NCI-H510A treated with DMSO at 0.1 percent for 48 hours (cell line): ENCODE measurements around the gene ACOT12.
"Not testable (repeated sequence)": the region's sequence is repeated elsewhere in the genome, so short reads cannot be mapped to it uniquely, and the experiment has no call there.

Experiments used
- DNase-seq: peaks from one replicate; lab custom pipeline; 2025; lab: John Stamatoyannopoulos, UW

Gene ACOT12

DNA sequence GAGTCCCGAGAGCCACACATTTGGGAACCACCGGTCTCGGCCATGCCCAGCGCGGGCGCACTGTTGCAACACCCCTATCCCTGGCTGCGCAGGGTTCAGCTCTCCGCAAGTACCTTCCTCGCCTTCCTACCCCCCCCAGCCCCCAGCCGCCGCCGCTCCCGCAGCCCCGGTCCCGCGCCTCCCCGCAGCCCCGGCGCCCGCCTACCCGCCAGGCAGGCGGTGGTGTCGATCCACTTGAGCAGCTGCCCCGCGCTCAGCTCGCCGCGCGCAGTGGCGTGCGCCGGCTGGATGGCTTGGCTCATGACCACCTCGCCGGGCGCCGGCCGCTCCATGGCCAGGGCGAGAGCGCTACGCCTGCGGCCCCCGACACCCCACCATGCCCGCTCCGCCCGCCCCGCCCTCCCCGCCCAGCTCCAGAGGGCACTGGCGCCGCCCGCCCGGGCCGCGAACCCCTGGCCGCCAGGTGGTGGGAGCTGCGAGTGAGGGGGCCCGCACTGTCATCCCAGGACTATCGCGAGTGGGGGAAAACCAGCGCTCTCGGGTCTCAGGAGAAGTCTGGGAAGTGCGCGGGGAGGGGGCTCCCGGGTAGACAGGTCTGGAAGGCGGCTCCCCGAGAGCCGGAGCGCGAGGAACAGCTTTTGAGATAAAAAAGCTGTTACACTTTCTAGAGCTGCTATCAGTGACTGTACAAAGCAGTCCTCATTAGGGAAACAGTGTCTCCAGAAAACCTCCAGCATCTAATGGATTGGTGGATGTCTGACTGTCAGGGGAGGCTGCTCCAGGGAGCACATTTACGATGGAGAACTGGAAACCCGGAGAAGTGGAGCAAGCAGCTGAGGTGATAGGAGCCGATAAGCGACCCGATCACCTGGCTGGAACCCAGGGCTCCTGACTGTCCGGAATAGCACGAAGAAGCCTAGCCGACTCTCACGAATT, at the start of gene ACOT12:
Gene ACOT12 (minus strand): TSS at position 352 of the 936 bp plus-strand sequence. CDS start 20 bp downstream, at position 332.
- DNase-seq: no peak

DNA sequence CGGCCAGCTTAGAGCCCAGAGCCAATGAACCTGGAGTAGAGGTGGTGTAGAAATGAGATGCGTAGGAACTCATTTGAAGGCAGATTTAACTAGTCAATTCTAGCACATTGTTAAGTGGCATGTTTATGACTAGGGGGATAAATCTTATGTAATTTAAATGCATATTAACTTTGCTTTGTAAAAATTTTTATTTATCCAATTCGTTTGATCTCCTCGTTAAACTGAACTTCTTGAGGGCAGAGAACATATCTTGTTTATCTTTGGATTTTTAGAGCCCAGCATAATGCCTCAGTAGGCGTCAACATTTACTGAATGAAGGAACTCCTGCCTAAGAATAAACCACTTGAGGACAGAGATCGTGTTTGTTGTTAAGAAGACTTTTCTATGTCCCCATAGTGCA, 41.1 kb upstream of the ACOT12 start:
- DNase-seq: no peak

DNA sequence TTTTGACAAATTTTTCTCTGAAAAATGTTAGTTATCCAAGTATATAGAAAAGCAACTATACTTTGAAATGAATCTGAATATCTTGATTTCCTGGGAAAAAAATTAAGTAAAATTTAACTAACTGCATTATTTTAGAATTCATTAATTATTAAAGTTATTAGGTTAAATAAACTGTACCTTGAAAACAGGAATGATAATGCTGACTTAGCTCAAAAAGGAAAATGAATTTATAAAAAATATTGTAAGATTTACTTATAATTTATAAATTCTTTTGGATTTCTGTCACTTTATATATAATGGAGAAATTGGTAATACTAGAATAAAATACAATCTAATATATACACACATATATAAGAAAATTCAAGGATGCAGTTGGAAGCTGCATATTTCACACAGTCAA, 36.1 kb upstream of the ACOT12 start:
- DNase-seq: no peak

DNA sequence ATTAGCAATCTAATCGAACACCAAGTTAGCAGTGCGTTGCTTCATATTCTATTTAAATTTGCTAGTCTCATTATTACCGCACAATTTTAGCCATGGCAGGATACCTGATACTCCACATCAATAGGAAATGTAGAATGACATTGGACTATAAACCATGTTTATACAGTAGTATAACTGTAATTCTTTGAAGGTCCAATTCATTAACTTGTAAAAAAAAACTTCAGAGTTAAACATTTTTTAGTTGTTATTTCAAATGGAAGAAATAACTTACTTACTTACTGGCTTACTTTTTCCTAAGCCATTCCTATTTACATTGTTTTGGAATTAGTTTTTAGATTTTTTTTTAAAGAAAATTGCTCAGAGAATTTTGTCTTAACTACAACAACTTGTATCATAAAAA, 35.4 kb upstream of the ACOT12 start:
- no peak for DNase-seq

DNA sequence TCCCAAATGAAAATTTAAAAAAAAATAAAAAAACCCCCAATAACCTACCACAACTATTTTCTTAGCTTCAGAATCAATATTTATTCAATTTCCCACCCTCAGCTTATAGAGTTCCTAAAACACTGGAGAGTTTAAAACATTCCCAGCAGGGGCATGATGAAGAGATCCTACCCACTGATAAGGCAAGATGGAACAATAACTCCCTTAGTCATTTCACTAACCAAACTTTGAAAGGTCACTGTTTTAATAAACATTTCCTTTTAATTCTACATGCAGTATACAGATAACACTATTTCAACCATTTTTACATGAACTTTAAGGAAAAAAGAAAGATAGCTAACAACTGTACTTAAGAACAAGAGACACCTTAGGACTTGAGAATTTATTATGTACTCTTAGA, 34.9 kb upstream of the ACOT12 start:
- DNase-seq: no peak

DNA sequence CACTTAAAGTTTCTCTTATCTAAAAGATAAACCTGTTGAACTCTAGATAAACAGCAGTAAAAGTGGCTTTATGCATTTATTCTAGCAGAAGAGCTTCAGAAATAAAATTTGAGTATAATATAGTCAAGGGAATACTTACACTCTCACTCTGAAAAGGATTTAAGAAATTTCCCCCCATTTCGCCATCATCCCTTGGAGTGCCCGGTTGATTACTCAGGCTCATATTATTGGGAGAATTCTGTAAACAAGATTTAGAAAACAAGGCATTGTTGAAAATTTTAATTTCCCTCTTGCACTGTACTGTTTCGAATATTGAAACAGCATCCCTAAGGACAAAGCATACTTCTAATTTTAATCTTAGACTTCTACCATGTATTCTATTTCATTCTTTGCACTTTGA, 34.5 kb upstream of the ACOT12 start:
- no peak for DNase-seq

DNA sequence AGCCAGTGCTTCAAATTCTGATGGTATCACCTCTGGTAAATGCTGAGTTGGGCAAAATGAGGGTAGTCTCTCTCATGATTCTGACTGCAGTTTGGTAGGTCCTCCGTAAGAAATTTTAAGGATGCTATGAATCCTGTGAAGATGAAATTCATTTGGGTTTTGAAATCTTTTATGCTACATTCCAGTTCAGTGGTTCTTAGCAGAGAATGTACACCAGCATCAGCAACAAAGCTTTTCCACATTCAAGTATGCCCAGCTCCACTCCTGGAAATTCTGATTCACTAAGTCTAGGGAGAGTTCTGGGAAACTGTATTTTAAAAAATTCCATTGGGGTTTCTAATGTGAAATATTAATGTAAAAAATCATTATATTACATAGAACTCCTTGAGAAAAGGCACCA, 33.6 kb upstream of the ACOT12 start:
- DNase-seq: no peak

DNA sequence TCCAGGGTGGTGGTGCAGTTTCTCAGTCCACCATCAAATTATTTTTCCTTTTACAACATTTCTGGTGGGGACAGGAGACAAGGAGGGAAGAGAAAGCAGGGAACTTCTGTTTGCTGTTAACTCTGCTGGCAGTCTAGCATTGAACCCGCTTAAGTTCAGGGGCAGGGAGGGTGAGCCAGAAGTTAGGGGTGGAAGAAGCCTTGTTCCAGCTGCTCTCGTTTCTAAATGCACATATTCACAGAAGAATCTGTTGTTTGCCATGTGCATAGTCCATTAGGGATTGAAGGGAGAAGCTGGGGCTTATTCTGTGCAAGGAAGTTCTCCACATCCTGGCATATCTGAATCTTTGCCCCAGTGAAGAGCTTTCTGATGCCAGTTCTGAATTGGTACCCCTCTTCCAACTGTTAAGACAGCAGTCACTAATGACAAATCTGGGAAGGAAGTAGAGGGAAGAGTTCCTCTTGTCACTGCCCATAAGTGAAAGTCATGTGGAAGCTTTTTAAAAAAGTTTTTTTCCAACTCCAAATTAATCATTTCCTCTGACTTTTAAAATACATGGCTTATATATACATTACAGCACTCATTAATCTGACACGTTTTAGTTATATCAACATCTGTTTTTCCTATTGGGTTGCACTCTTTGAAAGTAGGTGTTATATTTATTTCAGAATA, 32.6 kb upstream of the ACOT12 start:
- DNase-seq: no peak

DNA sequence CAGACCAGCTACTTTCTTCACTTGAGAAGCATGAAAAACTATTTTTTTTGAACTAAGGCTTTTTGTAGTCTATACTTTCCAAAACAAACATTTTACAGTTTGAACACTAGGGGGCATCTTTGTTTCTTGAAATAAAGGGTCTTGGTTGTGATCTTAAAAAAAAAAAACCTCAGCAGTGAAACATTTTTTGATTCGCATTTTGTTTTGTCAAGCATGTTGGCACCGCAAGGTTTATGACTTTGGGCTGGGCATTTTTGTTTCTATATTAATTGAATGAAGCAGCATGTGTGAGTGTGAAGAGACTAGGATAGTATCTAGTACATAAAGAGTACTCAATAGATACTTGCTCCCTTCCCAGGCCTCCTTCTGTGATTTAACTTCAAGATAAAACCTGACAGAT, 31.6 kb upstream of the ACOT12 start:
- DNase-seq: peak; percentile 32

DNA sequence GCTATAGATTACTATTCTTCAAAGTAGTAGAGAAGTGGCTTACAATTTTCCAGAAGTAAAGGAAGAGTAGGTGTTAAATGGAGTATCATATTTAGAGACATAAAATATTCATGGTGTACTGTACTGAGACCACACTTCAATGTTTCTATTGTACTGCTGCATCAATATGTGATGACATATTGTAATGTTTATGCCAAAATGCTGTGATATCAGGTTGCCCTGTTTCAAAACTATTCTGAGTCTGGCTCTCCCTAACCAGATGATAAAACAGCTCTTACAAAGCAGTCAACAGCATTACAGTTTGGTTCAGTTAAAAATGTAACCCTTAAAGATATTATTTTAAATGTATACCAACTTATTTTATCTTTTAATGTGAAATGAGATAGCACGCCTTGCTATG, 30.8 kb upstream of the ACOT12 start:
- no peak for DNase-seq

DNA sequence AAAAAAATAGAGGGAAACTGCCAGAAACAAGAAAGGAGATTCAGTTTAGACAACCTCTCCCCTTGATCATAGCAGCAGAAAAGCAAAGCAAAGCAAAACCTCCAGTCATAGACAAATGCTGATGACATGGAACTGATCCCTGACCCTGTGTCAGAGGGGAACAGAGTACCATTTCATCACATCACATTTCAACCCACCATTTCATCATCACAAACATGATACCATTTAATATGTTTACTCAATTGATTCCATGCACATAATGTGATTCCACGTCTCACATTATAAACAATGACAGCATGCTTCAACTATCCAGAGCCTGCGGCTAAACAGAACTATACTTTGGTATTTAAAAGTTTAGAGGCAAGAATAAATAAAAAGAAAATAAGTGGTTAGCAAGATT, 28.7 kb upstream of the ACOT12 start:
- no peak for DNase-seq

DNA sequence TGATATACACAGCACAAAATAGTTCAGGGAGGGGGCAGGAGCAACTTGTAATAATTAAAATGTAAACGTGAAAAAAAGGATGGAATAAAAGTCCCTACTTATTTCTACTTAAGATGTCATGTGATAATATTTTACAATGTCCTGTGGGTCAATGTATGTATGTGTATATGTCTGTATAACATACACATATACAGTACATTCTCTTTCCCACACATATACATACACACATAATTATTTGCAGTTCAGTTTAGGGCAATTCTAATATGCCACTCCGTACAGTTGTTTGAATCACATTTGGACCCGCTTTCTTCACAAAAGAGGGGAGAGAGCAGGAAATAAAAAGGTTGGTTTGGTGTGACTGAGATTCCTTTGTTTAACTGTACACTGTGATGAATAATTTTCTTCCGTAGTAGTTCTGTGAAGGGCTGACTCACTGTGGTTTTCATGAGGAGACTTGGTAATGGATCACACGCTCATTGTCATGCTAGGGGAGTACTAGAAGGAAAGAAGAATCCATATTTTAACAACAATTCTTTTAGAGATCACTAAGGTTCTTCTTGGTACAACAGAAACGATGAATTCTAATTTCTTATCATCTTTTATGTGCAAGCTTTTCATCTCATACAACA, 26.2 kb upstream of the ACOT12 start:
- no peak for DNase-seq

DNA sequence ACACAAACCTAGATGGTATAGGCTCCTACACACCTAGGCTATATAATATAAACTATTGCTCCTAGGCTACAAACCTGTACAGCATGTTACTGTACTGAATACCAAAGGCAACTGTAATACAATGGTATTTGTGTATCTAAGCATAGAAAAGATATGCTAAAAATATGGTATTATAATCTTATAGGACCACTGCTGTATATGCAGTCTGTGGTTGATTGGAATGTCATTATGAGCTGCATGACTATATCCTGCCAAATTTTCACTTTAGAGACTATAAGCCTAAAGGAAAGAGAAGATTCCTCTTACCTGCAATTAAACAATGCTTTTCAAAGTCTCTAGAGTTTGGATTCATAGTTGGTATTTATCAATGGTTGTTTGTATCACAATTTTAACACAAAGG, 24.7 kb upstream of the ACOT12 start:
- no peak for DNase-seq

DNA sequence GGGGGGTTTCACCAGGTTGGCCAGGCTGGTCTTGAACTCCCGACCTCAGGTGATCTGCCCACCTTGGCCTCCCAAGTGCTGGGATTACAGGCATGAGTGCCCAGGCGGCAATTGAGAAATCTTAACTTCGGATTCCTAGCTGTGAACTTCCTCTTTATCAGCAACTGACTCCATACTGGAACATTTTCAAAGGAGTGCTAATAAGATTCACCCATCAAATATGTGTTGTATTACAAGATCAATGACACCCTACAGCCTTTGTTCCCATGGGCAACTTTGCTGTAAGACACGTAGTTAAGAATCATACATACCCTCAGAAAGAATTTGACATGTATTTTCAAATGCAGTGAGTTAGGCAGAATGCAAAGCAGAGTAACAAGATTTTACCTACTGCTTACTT, 23.1 kb upstream of the ACOT12 start:
- DNase-seq: no peak

DNA sequence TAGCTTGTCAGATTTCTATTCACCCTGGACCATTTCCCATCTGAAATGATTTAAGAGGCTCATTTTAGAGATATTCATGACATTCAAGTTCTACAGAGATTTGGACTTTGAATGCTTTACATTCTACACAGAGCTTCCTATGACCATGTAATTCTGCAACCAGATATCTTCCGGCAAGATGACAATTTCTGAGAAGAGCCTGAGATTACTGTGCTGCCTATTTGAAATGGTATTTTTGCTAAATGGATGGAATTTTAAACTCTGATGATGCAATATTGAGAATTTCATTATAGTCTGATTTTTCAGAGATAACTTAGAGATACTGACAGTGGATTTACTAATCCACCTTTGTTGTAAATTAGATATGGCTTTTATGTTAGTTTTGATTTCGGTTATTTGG, 16.0 kb upstream of the ACOT12 start:
- DNase-seq: no peak

DNA sequence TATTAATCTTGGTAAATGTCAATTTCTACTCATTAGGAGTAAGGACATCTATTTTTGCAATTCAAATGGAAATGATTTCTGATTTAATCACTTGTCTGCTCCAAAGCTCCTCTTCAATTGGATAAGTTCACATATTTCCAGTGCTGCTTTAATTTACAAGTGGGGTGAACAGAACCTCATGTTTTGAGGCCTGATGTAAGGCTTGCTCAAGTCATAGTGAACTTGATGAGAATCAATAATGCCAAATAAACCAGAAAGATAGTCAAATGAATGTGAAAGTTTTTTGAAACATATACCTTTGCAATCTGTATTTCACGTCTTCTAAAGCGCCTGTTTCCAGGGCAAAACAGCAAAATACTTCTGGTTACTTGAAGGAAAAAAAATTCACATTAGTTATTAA, 15.4 kb upstream of the ACOT12 start:
- no peak for DNase-seq

DNA sequence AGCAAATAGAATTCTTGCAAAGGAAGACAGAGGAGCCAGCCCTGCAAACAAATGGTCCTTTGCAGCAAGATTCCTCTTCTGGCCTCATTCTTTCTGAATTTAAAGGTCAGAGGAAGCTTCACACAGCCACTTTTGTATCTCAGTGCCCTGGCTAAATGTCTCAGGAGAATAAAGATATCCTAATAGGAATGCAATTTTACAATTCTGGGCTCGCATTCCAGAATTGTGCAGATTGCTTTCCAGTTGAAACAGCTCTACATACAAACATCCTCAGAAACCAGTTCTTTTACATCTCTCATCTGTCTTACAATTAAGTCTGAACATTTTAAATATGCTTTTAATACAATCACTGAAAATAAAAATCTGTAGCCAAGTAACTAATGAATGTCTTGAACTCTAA, 14.6 kb upstream of the ACOT12 start:
- no peak for DNase-seq

DNA sequence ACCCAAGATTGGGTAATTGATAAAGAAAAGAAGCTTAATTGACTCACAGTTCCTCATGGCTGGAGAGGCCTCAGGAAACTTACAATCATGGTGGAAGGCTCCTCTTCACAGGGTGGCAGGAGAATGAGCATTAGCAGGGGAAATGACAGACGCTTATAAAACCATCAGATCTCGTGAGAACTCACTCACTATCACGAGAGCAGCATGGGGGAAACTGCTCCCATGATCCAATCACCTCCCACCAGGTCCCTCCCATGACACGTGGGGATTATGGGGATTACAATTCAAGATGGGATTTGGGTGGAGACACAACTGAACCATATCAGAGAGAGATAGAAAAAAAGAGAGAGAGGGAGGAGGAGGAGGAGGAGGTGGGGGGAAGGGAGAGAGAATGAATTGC, 13.9 kb upstream of the ACOT12 start:
- not testable (repeated sequence) for DNase-seq

DNA sequence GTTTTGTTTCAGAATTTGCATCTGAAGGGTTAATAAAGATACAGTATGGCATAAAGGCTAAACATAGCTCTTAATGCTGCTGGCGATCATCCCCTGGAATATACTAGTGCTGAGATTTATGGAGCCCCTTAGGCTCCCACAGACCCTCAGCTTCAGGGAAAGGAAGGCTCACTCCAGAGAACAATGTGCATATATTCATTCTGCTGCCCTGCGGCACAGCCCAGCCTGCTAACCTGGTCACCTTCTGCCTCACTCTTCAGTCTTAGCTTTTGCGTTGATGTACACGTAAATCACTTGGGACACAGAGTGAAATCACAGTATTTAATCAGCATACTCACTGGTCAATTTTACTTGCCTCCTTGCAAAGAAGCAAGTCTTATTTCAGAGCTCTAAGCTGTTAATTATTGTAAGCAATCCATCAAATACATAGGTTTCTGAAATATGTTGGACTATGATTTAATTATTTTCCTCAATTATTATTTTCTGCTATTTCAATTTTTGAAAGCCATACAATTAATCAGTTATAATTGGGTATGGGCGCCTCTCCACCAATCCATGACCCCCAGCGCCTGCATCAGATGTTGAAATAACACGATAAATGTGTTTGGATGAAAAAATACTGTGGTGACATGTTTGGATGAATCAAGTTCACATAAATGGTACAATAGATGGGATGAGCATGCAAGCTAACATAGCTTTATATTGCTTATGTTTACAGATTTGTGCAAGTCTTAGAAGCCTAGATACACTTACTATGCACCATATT, 11.4 kb upstream of the ACOT12 start:
- DNase-seq: no peak

DNA sequence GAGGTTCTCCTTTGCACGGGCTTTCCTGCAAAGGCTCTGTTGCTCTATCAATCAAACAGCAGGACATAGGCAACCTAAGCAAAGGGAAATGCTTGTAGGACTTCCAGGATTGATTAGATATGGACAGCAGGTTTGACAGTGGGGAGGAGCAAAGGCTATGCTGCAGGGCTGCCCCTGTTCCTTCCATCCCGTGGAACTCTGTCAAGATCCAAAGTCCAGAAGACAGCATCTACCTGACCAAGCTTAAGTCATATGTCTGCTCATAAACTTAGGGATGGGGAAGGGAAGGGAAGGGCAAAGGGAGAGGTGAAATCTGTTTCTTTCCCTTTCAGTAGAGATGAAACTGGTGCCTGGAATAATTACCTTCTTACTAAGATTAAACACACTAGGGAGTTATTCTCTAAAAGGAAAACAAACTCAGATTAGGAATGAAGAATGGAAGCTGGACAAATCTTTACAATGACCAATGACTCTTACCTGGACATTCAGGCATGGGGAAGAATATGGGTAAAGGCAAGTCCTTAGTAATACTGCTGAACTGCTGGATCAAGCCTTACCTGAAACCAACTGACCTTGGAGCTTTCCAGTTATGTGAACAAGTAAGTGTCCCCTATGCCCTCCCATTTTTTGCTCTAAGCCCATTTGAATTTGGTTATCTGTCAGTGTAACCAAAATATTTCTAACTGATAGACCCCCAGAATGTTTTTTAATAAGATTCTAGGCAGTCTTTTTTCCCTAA, 8.4 kb upstream of the ACOT12 start:
- DNase-seq: no peak

DNA sequence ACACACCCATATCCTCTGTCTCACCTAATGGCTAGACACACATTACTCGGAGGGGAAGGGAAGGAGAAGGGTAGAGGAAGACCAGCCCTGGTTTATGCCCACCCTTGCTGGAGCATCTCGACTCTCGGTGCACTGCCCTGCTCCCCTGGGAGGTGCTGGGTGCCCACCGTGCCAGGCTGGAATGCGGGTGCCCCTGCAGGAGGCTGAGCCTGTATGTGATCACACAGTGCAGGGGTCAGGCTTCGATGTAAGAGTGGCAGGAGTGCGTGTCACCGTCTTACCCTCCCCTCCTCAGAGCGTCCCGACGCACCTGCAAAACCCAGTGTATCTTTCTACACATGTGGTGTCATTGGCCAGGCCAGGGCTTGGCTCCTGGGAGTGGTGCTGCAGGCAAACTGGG, 7.3 kb upstream of the ACOT12 start:
- DNase-seq: no peak

DNA sequence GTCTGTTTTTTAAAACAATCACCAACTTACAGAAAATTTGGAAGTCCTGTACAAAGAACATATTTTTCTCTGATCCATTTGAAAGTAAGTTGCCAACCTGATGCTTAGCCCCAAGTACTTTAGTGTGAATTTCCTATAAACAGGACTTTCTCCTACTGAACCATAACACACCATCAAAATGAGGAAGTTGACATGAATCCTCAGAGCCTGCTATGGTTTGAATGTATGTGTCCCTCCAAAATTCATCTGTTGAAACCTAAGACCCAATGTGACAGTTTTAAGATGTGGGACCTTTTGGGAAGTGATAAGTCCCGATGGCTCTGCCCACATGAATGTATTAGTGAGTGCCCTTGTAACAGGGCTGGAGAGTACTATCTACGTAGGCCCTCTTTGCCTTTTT, 6.4 kb upstream of the ACOT12 start:
- DNase-seq: no peak
